ENCODE results near the gene BRPF1.
A peak's percentile ranks its signal among the peaks of the same experiment; 100 is the strongest.

The BRPF1 gene, protein sequence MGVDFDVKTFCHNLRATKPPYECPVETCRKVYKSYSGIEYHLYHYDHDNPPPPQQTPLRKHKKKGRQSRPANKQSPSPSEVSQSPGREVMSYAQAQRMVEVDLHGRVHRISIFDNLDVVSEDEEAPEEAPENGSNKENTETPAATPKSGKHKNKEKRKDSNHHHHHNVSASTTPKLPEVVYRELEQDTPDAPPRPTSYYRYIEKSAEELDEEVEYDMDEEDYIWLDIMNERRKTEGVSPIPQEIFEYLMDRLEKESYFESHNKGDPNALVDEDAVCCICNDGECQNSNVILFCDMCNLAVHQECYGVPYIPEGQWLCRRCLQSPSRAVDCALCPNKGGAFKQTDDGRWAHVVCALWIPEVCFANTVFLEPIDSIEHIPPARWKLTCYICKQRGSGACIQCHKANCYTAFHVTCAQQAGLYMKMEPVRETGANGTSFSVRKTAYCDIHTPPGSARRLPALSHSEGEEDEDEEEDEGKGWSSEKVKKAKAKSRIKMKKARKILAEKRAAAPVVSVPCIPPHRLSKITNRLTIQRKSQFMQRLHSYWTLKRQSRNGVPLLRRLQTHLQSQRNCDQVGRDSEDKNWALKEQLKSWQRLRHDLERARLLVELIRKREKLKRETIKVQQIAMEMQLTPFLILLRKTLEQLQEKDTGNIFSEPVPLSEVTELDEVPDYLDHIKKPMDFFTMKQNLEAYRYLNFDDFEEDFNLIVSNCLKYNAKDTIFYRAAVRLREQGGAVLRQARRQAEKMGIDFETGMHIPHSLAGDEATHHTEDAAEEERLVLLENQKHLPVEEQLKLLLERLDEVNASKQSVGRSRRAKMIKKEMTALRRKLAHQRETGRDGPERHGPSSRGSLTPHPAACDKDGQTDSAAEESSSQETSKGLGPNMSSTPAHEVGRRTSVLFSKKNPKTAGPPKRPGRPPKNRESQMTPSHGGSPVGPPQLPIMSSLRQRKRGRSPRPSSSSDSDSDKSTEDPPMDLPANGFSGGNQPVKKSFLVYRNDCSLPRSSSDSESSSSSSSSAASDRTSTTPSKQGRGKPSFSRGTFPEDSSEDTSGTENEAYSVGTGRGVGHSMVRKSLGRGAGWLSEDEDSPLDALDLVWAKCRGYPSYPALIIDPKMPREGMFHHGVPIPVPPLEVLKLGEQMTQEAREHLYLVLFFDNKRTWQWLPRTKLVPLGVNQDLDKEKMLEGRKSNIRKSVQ (N-terminal part only)

DNA sequence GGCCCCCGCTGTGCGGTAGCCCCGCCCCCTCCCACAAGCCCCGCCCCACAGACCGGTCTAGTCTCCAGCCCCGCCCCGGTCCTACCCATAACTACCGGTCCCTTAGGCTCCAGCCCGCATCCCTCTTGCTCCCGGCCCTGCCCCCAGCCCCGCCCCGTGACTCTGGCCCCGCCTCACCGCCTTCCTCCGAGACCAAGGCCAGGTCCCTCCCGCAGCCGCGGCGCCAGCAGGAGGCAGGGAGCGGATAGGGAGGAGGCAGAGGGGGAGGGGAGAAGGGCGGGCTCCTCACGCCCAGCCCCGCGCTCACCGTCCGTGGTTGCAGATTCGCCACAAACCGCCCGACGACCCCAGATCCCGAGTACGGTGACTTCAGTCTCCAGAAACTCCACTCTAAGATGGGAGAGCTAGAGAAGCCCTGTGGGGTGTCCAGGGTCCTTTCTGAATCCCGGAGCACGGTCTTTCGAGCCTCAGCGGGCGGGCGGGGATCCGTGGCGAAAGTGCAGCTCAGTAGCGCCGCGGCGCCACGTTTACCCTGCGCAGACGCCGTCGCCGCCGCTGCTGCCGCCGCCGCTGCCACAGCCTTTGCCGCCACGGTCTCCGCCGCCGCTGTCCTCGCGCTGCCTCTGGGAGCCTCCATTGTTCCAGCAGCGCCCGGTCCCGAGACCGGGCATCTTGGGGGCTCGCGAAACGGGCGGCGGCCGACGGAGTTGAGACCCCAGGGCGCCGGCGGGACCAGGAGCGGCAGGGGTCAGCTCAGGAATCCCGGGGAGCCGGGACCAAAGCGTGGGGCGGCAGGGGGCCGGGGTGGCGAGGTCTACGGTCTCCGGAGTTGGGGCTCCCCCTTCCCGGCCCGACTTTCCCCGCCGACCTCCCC lies at the start of gene BRPF1:
Gene BRPF1 (plus strand): TSS at position 530 of the 874 bp plus-strand sequence. CDS start 2,406 bp downstream, outside the sequence.
- TF ChIP-seq, protein P1, sequence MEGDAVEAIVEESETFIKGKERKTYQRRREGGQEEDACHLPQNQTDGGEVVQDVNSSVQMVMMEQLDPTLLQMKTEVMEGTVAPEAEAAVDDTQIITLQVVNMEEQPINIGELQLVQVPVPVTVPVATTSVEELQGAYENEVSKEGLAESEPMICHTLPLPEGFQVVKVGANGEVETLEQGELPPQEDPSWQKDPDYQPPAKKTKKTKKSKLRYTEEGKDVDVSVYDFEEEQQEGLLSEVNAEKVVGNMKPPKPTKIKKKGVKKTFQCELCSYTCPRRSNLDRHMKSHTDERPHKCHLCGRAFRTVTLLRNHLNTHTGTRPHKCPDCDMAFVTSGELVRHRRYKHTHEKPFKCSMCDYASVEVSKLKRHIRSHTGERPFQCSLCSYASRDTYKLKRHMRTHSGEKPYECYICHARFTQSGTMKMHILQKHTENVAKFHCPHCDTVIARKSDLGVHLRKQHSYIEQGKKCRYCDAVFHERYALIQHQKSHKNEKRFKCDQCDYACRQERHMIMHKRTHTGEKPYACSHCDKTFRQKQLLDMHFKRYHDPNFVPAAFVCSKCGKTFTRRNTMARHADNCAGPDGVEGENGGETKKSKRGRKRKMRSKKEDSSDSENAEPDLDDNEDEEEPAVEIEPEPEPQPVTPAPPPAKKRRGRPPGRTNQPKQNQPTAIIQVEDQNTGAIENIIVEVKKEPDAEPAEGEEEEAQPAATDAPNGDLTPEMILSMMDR (IDR thresholded peaks at IDR 0.05; ENCODE audit: control insufficient read depth, extremely low read depth, insufficient read depth), result no peak
- H3K4me3 ChIP-seq (ENCODE audit: low read depth, low read length), result peak within 1 kb of the TSS; percentile 97
- DNase-seq (ENCODE audit: low read depth), result peak; percentile 95

DNA sequence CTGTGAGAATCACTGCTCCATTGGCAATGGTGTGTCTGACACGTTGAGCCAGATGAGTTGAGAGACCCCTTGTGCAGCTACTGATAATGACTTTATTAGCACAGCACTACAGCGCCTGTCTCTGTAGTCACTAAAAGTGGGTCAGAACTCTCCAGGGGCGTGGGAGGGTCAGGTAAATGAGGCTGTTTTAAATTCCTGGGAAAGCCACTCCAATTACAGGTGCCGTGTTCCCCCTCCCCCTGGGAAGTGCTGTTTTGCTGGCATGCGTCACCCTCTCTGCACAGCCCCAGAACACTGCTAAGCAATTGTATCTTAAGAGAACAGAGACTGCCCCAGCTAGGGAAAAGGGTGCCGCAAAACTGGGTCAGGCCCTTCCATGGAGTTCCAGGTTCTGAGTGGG lies 49.4 kb upstream of the BRPF1 start:
- no peak for DNase-seq (ENCODE audit: low read depth)
- TF ChIP-seq, protein P1 (IDR thresholded peaks at IDR 0.05; ENCODE audit: control insufficient read depth, extremely low read depth, insufficient read depth), result no peak
- H3K4me3 ChIP-seq (ENCODE audit: low read depth, low read length), result no peak overlapping the region

DNA sequence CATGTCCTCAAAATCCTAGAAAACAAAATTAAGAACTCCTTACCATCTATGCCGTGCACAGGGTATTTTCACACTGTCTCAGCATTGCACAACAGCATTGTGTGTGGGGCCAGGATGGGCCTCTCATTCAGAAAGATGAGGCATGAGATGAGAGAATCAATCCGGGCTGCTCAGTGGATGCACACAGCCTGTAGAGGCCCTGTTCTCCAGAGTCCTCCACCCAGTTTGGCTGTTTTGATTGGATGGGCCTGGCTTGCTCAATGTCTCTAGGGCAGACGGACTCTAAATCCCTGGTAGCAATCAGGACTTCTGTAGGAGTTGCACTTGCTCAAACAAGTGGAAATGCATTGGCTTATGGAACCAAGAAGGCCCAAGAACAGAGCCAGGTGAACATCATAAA lies 48.1 kb upstream of the BRPF1 start:
- H3K4me3 ChIP-seq (ENCODE audit: low read depth, low read length), result no peak overlapping the region
- no peak for DNase-seq (ENCODE audit: low read depth)
- TF ChIP-seq, protein P1 (IDR thresholded peaks at IDR 0.05; ENCODE audit: control insufficient read depth, extremely low read depth, insufficient read depth), result no peak

DNA sequence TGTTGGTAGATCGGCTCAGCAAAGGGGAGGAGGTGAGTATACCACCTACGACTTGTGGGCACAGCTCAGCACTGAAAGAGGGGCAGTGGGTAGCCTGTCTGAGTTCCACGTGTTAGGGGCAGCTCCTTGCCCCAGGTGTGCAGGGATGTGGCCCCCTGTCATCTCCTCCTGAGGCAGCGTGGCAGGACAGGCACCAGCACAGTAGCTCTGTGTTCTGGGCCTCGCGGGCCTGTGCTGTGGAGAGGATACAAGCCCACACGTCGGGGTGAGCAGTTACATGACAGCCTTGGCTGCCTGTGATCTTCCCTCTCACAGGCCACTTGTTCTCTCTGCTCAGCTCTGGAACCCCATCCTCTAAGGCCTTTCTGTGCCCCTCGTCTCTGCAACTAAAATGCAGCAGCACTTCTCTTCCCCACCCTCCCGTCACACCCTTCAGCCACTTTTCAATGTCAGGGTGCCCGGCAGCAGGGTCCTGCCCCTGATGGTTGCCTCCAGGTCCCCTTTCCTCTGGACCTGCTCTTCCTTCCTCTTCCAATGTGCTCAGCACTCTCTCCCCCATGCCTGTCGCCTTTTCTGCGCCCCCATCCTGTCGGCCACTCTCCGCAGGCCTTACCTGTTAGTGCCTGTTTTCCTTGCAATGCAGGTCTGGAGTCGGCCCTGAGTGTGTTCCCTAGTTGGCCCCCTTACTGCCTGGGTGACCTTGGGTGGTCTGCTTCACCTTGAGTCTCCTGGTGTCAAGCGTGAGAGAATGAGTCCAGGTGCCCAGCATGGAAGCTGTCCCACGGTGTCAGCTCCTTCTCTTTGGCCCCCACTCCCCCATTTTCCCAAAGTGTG lies 46.1 kb upstream of the BRPF1 start:
- no peak overlapping the region for H3K4me3 ChIP-seq (ENCODE audit: low read depth, low read length)
- TF ChIP-seq, protein P1 (IDR thresholded peaks at IDR 0.05; ENCODE audit: control insufficient read depth, extremely low read depth, insufficient read depth), result no peak
- no peak for DNase-seq (ENCODE audit: low read depth)

DNA sequence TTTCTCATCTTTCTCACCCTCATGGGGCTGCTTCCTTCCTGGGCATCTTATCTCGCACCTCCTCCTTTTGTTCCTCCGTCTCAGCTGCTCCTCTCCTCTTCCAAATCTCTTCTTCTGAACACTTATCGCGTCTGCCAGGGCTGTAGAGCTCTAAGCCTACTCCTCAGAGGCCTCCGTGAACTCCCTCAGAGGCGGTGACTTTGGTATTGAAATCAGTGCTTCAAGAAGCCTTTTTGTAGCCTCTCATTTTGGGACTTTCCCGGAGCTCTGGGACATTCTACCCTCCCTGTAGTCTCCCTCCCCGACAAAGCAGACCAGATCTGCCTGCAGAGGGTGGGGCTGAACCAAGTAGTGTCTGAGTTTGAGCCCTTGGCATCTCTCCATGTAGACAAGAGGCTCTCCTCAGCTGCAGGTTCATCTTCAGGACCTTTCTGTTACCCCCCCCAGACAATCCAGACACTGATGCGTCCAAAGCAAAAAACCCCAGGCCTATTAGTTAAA lies 45.4 kb upstream of the BRPF1 start:
- DNase-seq (ENCODE audit: low read depth), result no peak
- TF ChIP-seq, protein P1 (IDR thresholded peaks at IDR 0.05; ENCODE audit: control insufficient read depth, extremely low read depth, insufficient read depth), result no peak
- no peak overlapping the region for H3K4me3 ChIP-seq (ENCODE audit: low read depth, low read length)
